Thymus (tissue), 11 donors: ENCODE data around the gene DBH. TPM values are rescaled to one million over a fixed set of nuclear protein-coding genes. Genes with fewer than 3 reads are reported as not detected.
A peak's percentile ranks its signal among the peaks of the same experiment; 100 is the strongest.

Experiments used
- DNase-seq, 9 donors: peaks; one replicate each; pipeline ENCODE4 v3.0.0-alpha.2; 2013; ENCODE audit warnings: low spot score in 9 of 9, low read depth in 6 of 9, missing footprints in 1 of 9
- H3K27ac ChIP-seq, 2 donors: one replicate each; pipeline ENCODE4 v1.5.1; 2013; ENCODE audit warnings: control low read depth in 1 of 2, low read depth in 1 of 2, low read length in 1 of 2, mild to moderate bottlenecking in 1 of 2, moderate library complexity in 1 of 2
- H3K27me3 ChIP-seq, 2 donors: one replicate each; pipeline ENCODE4 v1.5.1; 2013; ENCODE audit warnings: low read length in 1 of 2; ENCODE audit not compliant: control insufficient read depth in 2 of 2, insufficient read depth in 1 of 2
- H3K36me3 ChIP-seq, 2 donors: one replicate each; pipeline ENCODE4 v1.5.1; 2013; ENCODE audit warnings: low read length in 1 of 2, mild to moderate bottlenecking in 1 of 2, moderate library complexity in 1 of 2; ENCODE audit not compliant: control insufficient read depth in 2 of 2, insufficient read depth in 2 of 2
- H3K4me1 ChIP-seq, 2 donors: one replicate each; pipeline ENCODE4 v1.5.1; 2013; ENCODE audit warnings: low read length in 2 of 2; ENCODE audit not compliant: control insufficient read depth in 2 of 2, insufficient read depth in 2 of 2
- H3K4me3 ChIP-seq, 2 donors: one replicate each; pipeline ENCODE4 v1.5.1; 2013; ENCODE audit warnings: low read length in 2 of 2, control low read depth in 1 of 2, mild to moderate bottlenecking in 1 of 2
- H3K9me3 ChIP-seq, 2 donors: one replicate each; pipeline ENCODE4 v1.5.1; 2013; ENCODE audit warnings: low read length in 1 of 2, mild to moderate bottlenecking in 1 of 2; ENCODE audit not compliant: control insufficient read depth in 2 of 2, insufficient read depth in 1 of 2
- WGBS: extraction: QIAGEN DNeasy Blood & Tissue Kit; methylation state at CpG from one replicate; pipeline ENCODE4 v1.1.7; 2013; 5-methylcytosine and 5-hydroxymethylcytosine counted together
- polyA plus RNA-seq: library from polyadenylated mRNA; stranded (reverse); fragments of 200-250 nt; gene quantifications from one replicate; pipeline ENCODE4 v1.2.3, GENCODE V29; 2013
- total RNA-seq: library from RNA; stranded (reverse); fragments of 120-200 nt; gene quantifications from one replicate; pipeline ENCODE4 v1.2.4, GENCODE V29; 2013
- donor health status: healthy.

Gene DBH
- total and polyA plus RNA-seq, 2 donors: 0.25 to 0.28 TPM

GRCh38 chr9:133627341-133627740 lies 8.8 kb upstream of the DBH start:
- peaks cover 0 to 8% of the 10 kb centered on the region in 2 donors for H3K4me1 ChIP-seq
- peaks cover 0 to 8% of the 10 kb centered on the region in 2 donors for H3K27me3 ChIP-seq
- no peak for DNase-seq
- no peak overlapping the region for H3K27ac ChIP-seq
- 86% methylated on average over 3 of the region's 3 CpGs for WGBS
- peaks cover 1 to 6% of the 10 kb centered on the region in 2 donors for H3K9me3 ChIP-seq
- no peaks in the 10 kb centered on the region for H3K36me3 ChIP-seq
- H3K4me3 ChIP-seq: no peak overlapping the region

DNA sequence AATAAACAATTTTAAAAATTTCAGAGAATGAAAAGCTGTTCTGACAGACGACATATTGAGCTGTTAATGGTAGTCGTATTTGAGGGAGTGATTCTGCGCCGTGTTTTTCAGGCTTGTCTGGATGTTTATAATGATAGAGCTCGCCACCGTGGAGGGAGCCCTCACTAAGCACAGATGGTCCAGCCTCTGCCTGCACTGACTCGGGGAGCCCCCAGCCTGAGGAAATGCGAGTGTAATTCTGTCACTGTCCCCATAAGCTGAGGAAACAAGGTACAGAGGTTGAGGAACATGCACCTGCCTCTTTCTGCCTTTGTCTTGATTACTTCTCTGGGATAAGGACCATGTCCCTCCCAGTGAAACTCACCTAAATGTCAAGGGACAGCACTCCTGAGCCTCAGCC lies 7.4 kb upstream of the DBH start:
- H3K9me3 ChIP-seq: peaks cover 1 to 6% of the 10 kb centered on the region in 2 donors
- peaks cover 0 to 9% of the 10 kb centered on the region in 2 donors for H3K27me3 ChIP-seq
- H3K36me3 ChIP-seq: no peaks in the 10 kb centered on the region
- 84% methylated on average over 8 of the region's 8 CpGs for WGBS
- no peak overlapping the region for H3K27ac ChIP-seq
- H3K4me3 ChIP-seq: no peak overlapping the region
- DNase-seq: no peak
- H3K4me1 ChIP-seq: peaks cover 6 to 18% of the 10 kb centered on the region in 2 donors

- DNase-seq: no peak
- 95% methylated on average over 23 of the region's 23 CpGs for WGBS
- Histone ChIP-seq H3K36me3 (no peaks in the 10 kb centered on the region), H3K4me1 (peaks cover 14 to 25% of the 10 kb centered on the region in 2 donors), H3K4me3 (no peak overlapping the region), H3K27ac (no peak overlapping the region), H3K9me3 (peaks cover 1 to 6% of the 10 kb centered on the region in 2 donors), H3K27me3 (peaks cover 0 to 9% of the 10 kb centered on the region in 2 donors)
Measured at GRCh38 chr9:133629221-133630110, 6.7 kb upstream of the DBH start.

- Histone ChIP-seq H3K27me3 (peaks cover 0 to 14% of the 10 kb centered on the region in 2 donors), H3K4me3 (no peak overlapping the region), H3K9me3 (no peaks in the 10 kb centered on the region), H3K36me3 (no peaks in the 10 kb centered on the region), H3K4me1 (peaks cover 17 to 39% of the 10 kb centered on the region in 2 donors), H3K27ac (no peak overlapping the region)
- 97% methylated on average over 12 of the region's 12 CpGs for WGBS
- no peak for DNase-seq
Measured at GRCh38 chr9:133631111-133631510, 5.1 kb upstream of the DBH start.

- H3K27ac ChIP-seq: no peak overlapping the region
- H3K36me3 ChIP-seq: no peaks in the 10 kb centered on the region
- peaks cover 0 to 22% of the 10 kb centered on the region in 2 donors for H3K27me3 ChIP-seq
- H3K9me3 ChIP-seq: no peaks in the 10 kb centered on the region
- H3K4me3 ChIP-seq: no peak overlapping the region
- WGBS: 71% methylated on average over 27 of the region's 27 CpGs
- no peak for DNase-seq
- peaks cover 17 to 39% of the 10 kb centered on the region in 2 donors for H3K4me1 ChIP-seq
Measured at GRCh38 chr9:133632806-133633680, 3.1 kb upstream of the DBH start.

DNA sequence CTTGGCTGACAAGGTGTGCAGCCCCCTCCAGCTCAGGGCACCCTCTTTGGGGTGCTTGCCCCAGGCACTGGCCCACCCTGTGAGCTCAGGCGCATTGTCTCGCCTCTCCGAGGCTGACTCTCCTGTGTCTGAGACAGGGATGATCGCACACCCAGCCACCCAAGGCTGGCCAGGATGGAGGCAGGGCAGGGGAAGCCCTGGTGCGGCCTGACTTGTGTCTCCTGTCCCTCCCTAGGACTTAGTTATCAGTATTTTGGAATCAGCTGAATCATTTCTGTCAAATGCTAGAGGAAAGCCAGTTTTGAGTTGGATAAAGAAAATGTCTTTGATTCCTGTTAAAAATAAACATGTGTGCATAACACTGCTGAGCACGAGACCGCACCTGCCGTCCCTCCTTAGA lies 2.5 kb upstream of the DBH start:
- peaks cover 17 to 39% of the 10 kb centered on the region in 2 donors for H3K4me1 ChIP-seq
- H3K9me3 ChIP-seq: no peaks in the 10 kb centered on the region
- WGBS: 60% methylated on average over 8 of the region's 8 CpGs
- H3K27me3 ChIP-seq: peaks cover 0 to 24% of the 10 kb centered on the region in 2 donors
- DNase-seq: no peak
- peak overlapping the region in 1 of 2 donors; percentile 32 for H3K27ac ChIP-seq
- no peaks in the 10 kb centered on the region for H3K36me3 ChIP-seq
- no peak overlapping the region for H3K4me3 ChIP-seq

DNA sequence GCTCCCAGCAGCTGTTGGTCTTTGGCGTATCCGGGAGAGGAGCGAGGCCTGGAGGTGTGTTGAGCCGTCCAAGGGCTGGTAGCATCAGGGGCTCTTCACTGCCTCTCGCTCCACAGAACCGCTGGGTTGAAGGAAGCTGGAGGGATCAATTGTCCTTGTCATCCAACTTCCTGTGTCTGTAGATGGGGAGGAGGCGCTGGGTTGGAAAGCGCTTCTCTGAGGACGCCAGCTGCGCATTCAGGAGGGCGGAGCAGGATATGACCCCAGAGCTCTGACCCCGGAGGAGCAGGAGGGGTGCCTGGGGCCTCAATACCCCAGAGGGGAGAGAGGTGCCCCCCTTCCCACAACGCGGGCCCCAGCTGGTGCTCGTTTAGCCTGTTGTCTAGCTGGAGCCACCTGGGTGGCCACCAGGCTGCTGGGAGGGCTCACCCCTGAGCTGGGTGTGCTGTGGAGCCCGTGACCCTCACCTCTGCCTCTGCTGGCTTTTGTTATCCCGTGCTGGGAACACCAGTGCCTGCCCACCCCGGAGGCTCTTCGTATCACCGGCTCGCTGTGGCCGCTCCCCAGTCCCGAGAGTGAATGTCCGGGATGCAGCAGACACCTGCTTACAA lies 2.0 kb upstream of the DBH start:
- Histone ChIP-seq H3K27ac (peak overlapping the region in 1 of 2 donors; percentile 13), H3K4me1 (peaks cover 17 to 39% of the 10 kb centered on the region in 2 donors), H3K4me3 (no peak overlapping the region), H3K9me3 (no peaks in the 10 kb centered on the region), H3K27me3 (peaks cover 0 to 24% of the 10 kb centered on the region in 2 donors), H3K36me3 (no peaks in the 10 kb centered on the region)
- DNase-seq: peak in 7 of 9 donors; percentile 36 to 83 (median 51)
- 44% methylated on average over 24 of the region's 24 CpGs for WGBS

- WGBS: 82% methylated on average over 6 of the region's 6 CpGs
- Histone ChIP-seq H3K27ac (no peak overlapping the region), H3K4me3 (no peak overlapping the region), H3K36me3 (no peaks in the 10 kb centered on the region), H3K9me3 (no peaks in the 10 kb centered on the region), H3K4me1 (peaks cover 17 to 39% of the 10 kb centered on the region in 2 donors), H3K27me3 (peaks cover 0 to 27% of the 10 kb centered on the region in 2 donors)
- DNase-seq: no peak
Measured at GRCh38 chr9:133635098-133635497, 1.1 kb upstream of the DBH start.
